Kasumi-1 (cell line): ENCODE measurements around the gene PPIF.

ENCODE experiments used
- DNase-seq, 2 experiments: peaks; one replicate each; lab custom pipeline; 2025; lab: John Stamatoyannopoulos, UW

The PPIF gene

GRCh38 chr10:79374312-79375191 is 27.3 kb downstream of the PPIF start:
- peak; percentile 64 to 76 for DNase-seq

- DNase-seq: no peak
Observed at GRCh38 chr10:79375321-79376077, 28.2 kb downstream of the PPIF start.

- no peak for DNase-seq
Observed at GRCh38 chr10:79376078-79376628, 28.9 kb downstream of the PPIF start.

- no peak for DNase-seq
Observed at GRCh38 chr10:79376751-79377556, 29.7 kb downstream of the PPIF start.

- no peak for DNase-seq
Observed at GRCh38 chr10:79377557-79378382, 30.5 kb downstream of the PPIF start.

- no peak for DNase-seq
Observed at GRCh38 chr10:79378383-79378646, 31.0 kb downstream of the PPIF start.

- no peak for DNase-seq
Observed at GRCh38 chr10:79378647-79379511, 31.6 kb downstream of the PPIF start.

- DNase-seq: no peak
Observed at GRCh38 chr10:79379512-79380124, 32.3 kb downstream of the PPIF start.

GRCh38 chr10:79380125-79380945 is 33.1 kb downstream of the PPIF start:
- no peak for DNase-seq

GRCh38 chr10:79380946-79381721 is 33.9 kb downstream of the PPIF start:
- no peak for DNase-seq

GRCh38 chr10:79381804-79382221 is 34.5 kb downstream of the PPIF start:
- DNase-seq: no peak

GRCh38 chr10:79382491-79382941 is 35.2 kb downstream of the PPIF start:
- no peak for DNase-seq

- DNase-seq: no peak
Observed at GRCh38 chr10:79383974-79384606, 36.8 kb downstream of the PPIF start.

GRCh38 chr10:79384773-79385391 is 37.6 kb downstream of the PPIF start:
- DNase-seq: no peak

- no peak for DNase-seq
Observed at GRCh38 chr10:79385392-79385795, 38.1 kb downstream of the PPIF start.

GRCh38 chr10:79385804-79386531 is 38.7 kb downstream of the PPIF start:
- DNase-seq: no peak
